Endothelial cell of umbilical vein (primary cell): Measurements from ENCODE around the gene BUB1B. TPM values are rescaled to one million over a fixed set of nuclear protein-coding genes. Genes with fewer than 3 reads are reported as not detected.

Experiments
- BruUV-seq: library from RNA; stranded (reverse); fragments of 400-500 nt; replicated peaks from 2 replicates; lab custom pipeline; 2021; lab: Mats Ljungman, UMichigan
- CTCF ChIA-PET: fragments of 300-600, 350-600 bp; sonication (Branson Sonifier 250); formaldehyde crosslinking; loops from one replicate; lab custom pipeline; 2021; ENCODE audit warnings: antibody characterized with exemption, inconsistent platforms; lab: Charles Lee
- POLR2A ChIA-PET: fragments of 300-600, 350-600 bp; sonication (Branson Sonifier 250); formaldehyde crosslinking; loops from one replicate; lab custom pipeline; 2021; ENCODE audit warnings: antibody characterized with exemption, inconsistent platforms; lab: Charles Lee
- DNase-seq: peaks from one replicate; pipeline ENCODE4 v3.0.0-alpha.2; 2011; ENCODE audit warnings: low read depth, low spot score
- FAIRE-seq: peaks from 2 replicates; lab custom pipeline; 2011; peaks lifted over from hg19 to GRCh38; lab: Jason Lieb, UNC
- H2AFZ ChIP-seq: 2 replicates; pipeline ENCODE4 v1.6.0; 2012; ENCODE audit warnings: low read depth, low read length, control low read depth, inconsistent platforms
- H3K27ac ChIP-seq: 2 replicates; pipeline ENCODE4 v1.5.1; 2011; ENCODE audit warnings: low read depth, mild to moderate bottlenecking, control low read depth, low read length, moderate library complexity; ENCODE audit not compliant: insufficient read depth
- H3K27me3 ChIP-seq, 2 experiments: 2 replicates each; pipeline versions ENCODE4 v1.6.0 to v1.6.1; 2011; ENCODE audit warnings: low read length in 2 of 2, mixed read lengths in 1 of 2; ENCODE audit not compliant: control insufficient read depth in 2 of 2, insufficient read depth in 2 of 2
- H3K36me3 ChIP-seq, 2 experiments: 2 replicates in 1 of 2; 3 replicates in 1 of 2; pipeline ENCODE4 v1.5.1; 2011; ENCODE audit warnings: low read length in 2 of 2, mild to moderate bottlenecking in 1 of 2, moderate library complexity in 1 of 2; ENCODE audit not compliant: control insufficient read depth in 2 of 2, insufficient read depth in 2 of 2; ENCODE audit errors: extremely low read depth in 1 of 2
- H3K4me1 ChIP-seq: 3 replicates; pipeline ENCODE4 v1.5.1; 2011; ENCODE audit warnings: mild to moderate bottlenecking, low read length; ENCODE audit not compliant: control insufficient read depth, insufficient read depth; ENCODE audit errors: extremely low read depth
- H3K4me2 ChIP-seq: 2 replicates; pipeline ENCODE4 v1.6.1; 2011; ENCODE audit warnings: low read length, control low read depth, mixed read lengths; ENCODE audit not compliant: insufficient read depth
- H3K4me3 ChIP-seq, 3 experiments: fragments of 200-600 bp in 1 of 3; sonication (generic), shearing (Covaris generic) in 1 of 3; replicated peaks in 1 of 3; 2 replicates each; pipeline ENCODE4 v1.5.1; 2011 to 2016; ENCODE audit warnings: control low read depth in 3 of 3, low read length in 3 of 3, mild to moderate bottlenecking in 2 of 3, inconsistent platforms in 1 of 3, low read depth in 1 of 3, moderate library complexity in 1 of 3; ENCODE audit not compliant: insufficient read depth in 1 of 3
- H3K79me2 ChIP-seq: 2 replicates; pipeline ENCODE4 v1.6.0; 2012; ENCODE audit warnings: low read length, inconsistent platforms; ENCODE audit not compliant: control insufficient read depth, insufficient read depth
- H3K9ac ChIP-seq: replicated peaks from 2 replicates; pipeline ENCODE3; 2011; ENCODE audit warnings: low read length, control low read depth; ENCODE audit not compliant: insufficient read depth; ENCODE audit errors: extremely low read depth
- H3K9me1 ChIP-seq: replicated peaks from 3 replicates; pipeline ENCODE4 v1.6.0; 2011; ENCODE audit warnings: mild to moderate bottlenecking, low read length; ENCODE audit not compliant: control insufficient read depth, insufficient read depth; ENCODE audit errors: extremely low read depth
- H3K9me3 ChIP-seq: replicated peaks from 2 replicates; pipeline ENCODE4 v1.5.1; 2012; ENCODE audit warnings: low read length, inconsistent platforms; ENCODE audit not compliant: control insufficient read depth, insufficient read depth
- H4K20me1 ChIP-seq: replicated peaks from 2 replicates; pipeline ENCODE3; 2011; ENCODE audit warnings: mild to moderate bottlenecking, low read length; ENCODE audit not compliant: control insufficient read depth, insufficient read depth; ENCODE audit errors: extremely low read depth
- CTCF ChIP-seq, 2 donors: IDR thresholded peaks; 1 replicate in 1 of 2; 2 replicates in 1 of 2; pipeline ENCODE4 v1.5.1; 2011; ENCODE audit warnings: low read length in 2 of 2, mild to moderate bottlenecking in 2 of 2, moderate library complexity in 2 of 2, control low read depth in 1 of 2, inconsistent platforms in 1 of 2, low read depth in 1 of 2; ENCODE audit not compliant: insufficient read depth in 1 of 2; ENCODE audit errors: extremely low read depth in 1 of 2
- EZH2 ChIP-seq: IDR thresholded peaks from 2 replicates; pipeline ENCODE4 v1.6.1; 2012; ENCODE audit warnings: borderline replicate concordance, low read depth, mild to moderate bottlenecking, moderate library complexity, low read length, inconsistent platforms; ENCODE audit not compliant: severe bottlenecking
- FOS ChIP-seq: IDR thresholded peaks from 2 replicates; pipeline ENCODE4 v1.6.1; 2011; ENCODE audit warnings: mild to moderate bottlenecking, low read length, moderate library complexity, borderline replicate concordance; ENCODE audit not compliant: insufficient read depth
- GATA2 ChIP-seq: IDR thresholded peaks from 2 replicates; pipeline ENCODE4 v1.7.0; 2011; ENCODE audit warnings: low read depth, mild to moderate bottlenecking, moderate library complexity, mixed read lengths, low read length; ENCODE audit not compliant: insufficient read length, insufficient read depth
- JUN ChIP-seq: IDR thresholded peaks from 2 replicates; pipeline ENCODE4 v1.6.1; 2011; ENCODE audit warnings: borderline replicate concordance, low read depth; ENCODE audit not compliant: insufficient read length, insufficient read depth
- MYC ChIP-seq: IDR thresholded peaks from one replicate; pipeline ENCODE4 v1.6.1; 2011; ENCODE audit warnings: mild to moderate bottlenecking, low read depth, low read length
- POLR2A ChIP-seq: IDR thresholded peaks from 2 replicates; pipeline ENCODE4 v1.6.1; 2012; ENCODE audit warnings: low read depth, mild to moderate bottlenecking, control low read depth, low read length
- POLR2AphosphoS5 ChIP-seq: IDR thresholded peaks from 2 replicates; pipeline ENCODE4 v1.6.1; 2012; ENCODE audit warnings: low read depth, mild to moderate bottlenecking, control low read depth, low read length, moderate library complexity; ENCODE audit not compliant: insufficient read depth
- dilution Hi-C: fragments of 300-500 bp; cut with MboI; formaldehyde crosslinking; loops from one replicate; pipeline ENCODE4 v1.15.0; 2019; ENCODE audit warnings: low sequenced_read_pairs; ENCODE audit not compliant: extremely low pct_ligation_motif_present
- intact Hi-C: fragments of 100-400 bp; cut with micrococcal nuclease; formaldehyde crosslinking; loops from one replicate; pipeline ENCODE4 v1.10.0; 2022
- polyA plus RNA-seq, 4 experiments: library from polyadenylated mRNA; depleted of rRNA in 3 of 4; stranded (reverse) in 3 of 4; unstranded in 1 of 4; fragments of >200 nt; gene quantifications; 2 replicates each; pipeline versions ENCODE4 v1.2.1 to v1.2.3, GENCODE V29; 2011 to 2012; ENCODE audit warnings: missing spikeins in 1 of 4
- total RNA-seq: library from RNA; stranded (reverse); gene quantifications from 2 replicates; pipeline ENCODE4 v1.2.3, GENCODE V29; 2021
- TF ChIP-seq, protein P1 (sequence below): IDR thresholded peaks from 2 replicates; pipeline ENCODE4 v1.6.1; 2011; ENCODE audit not compliant: insufficient read depth, insufficient read length

Gene BUB1B
- total and polyA plus RNA-seq, 2 donors (not counting 3 experiments of a cell fraction or from before 2014, with no cell fraction given): 12.2 to 69.8 TPM

GRCh38 chr15:40162552-40162951 lies 1.7 kb downstream of the BUB1B start:
- Histone ChIP-seq H3K36me3 (no peaks in the 10 kb centered on the region), H3K9me3 (no peaks in the 10 kb centered on the region), H3K9me1 (no peaks in the 10 kb centered on the region), H2AFZ (no peak overlapping the region), H3K4me1 (peaks cover 15% of the 10 kb centered on the region), H3K27me3 (no peaks in the 10 kb centered on the region), H4K20me1 (no peaks in the 10 kb centered on the region), H3K9ac (no peak overlapping the region), H3K4me3 (peak overlapping the region in 2 of 3 experiments; percentile 71 to 92), H3K79me2 (peaks cover 53% of the 10 kb centered on the region), H3K27ac (no peak overlapping the region), H3K4me2 (peak overlapping the region; percentile 93)
- DNase-seq (no peak), FAIRE-seq (no peak)
- CTCF ChIA-PET: interaction anchor here (1.4 to 1.9 kb wide), 5 partner anchors 12 to 117 kb away, joined by 4 to 14 read pairs (median 6); partner anchors contain the start of gene BMF
- no TSS peak for BruUV-seq
- POLR2A ChIA-PET: interaction anchor here (0.5 kb wide), 1 partner anchor 85 kb away, joined by 10 read pairs; no protein-coding TSS in a partner anchor
- TF ChIP-seq, protein P1, sequence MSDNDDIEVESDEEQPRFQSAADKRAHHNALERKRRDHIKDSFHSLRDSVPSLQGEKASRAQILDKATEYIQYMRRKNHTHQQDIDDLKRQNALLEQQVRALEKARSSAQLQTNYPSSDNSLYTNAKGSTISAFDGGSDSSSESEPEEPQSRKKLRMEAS: no peak
- TF ChIP-seq GATA2 (no peak), JUN (no peak)
- intact Hi-C loops: no loop called here
- dilution Hi-C loops: no loop called here

DNA sequence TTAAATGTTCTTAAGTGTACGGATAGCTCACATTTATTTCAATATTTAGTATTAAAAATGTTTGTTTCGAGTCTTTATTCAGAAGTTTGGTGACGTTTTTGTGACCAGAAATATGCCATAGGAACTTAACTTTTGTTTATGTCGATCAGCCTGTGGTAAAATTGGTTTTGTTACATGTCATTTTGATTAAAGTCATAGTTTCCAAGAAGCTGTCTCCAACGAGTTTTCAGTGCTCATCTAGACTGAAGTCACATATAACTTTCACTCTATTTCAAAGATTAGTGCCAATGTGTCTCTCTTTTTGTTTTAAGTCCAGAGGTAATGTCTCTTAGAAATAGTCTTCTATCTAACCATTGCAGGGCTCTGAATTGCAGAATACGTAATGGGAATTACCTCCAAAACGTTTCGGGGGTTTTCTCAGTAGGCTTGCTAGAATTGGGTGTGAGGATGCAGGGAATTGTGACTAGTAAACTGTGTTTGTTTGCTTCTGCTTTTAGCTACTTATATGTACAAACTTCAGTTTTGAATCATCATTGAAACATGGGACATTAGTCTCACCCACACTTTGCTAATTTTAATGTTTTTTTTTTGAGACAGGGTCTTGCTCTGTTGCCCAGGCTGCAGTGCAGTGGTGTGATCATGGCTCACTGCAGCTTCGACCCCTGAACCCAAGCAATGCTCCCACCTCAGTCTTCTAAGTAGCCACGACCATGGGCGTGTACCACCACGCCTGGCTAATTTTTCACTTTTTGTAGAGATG lies 3.0 kb downstream of the BUB1B start:
- H3K79me2 ChIP-seq: peaks cover 63% of the 10 kb centered on the region
- H3K4me3 ChIP-seq: no peak overlapping the region
- H3K9me1 ChIP-seq: no peaks in the 10 kb centered on the region
- intact Hi-C loops: no loop called here
- peak overlapping the region; percentile 93 for H3K4me2 ChIP-seq
- ChIA-PET POLR2A (no interaction called here), CTCF (no interaction called here)
- FAIRE-seq (no peak), DNase-seq (no peak)
- no peak overlapping the region for H3K27ac ChIP-seq
- H3K36me3 ChIP-seq: peaks cover 0 to 3% of the 10 kb centered on the region in 2 experiments
- BruUV-seq: no TSS peak
- no peaks in the 10 kb centered on the region for H3K27me3 ChIP-seq
- no peak overlapping the region for H3K9ac ChIP-seq
- no peaks in the 10 kb centered on the region for H4K20me1 ChIP-seq
- TF ChIP-seq MYC (no peak), POLR2AphosphoS5 (no peak), EZH2 (no peak), JUN (no peak), POLR2A (no peak), FOS (no peak), CTCF (IDR thresholded peaks at IDR 0.05; ENCODE audit: extremely low read depth in 1 of 2, insufficient read depth in 1 of 2, low read depth in 1 of 2, low read length in 2 of 2) (no peak), GATA2 (no peak)
- TF ChIP-seq, protein P1: no peak
- no peaks in the 10 kb centered on the region for H3K9me3 ChIP-seq
- no peak overlapping the region for H2AFZ ChIP-seq
- peaks cover 15% of the 10 kb centered on the region for H3K4me1 ChIP-seq
- dilution Hi-C loops: no loop called here
